ENCODE data around the gene UBE4A. TPM values are rescaled to one million over a fixed set of nuclear protein-coding genes. Genes with fewer than 3 reads are reported as not detected.

UBE4A gene
- total and polyA plus RNA-seq, 12 donors = 16.1 to 52.8 (median 35.6) TPM

DNA sequence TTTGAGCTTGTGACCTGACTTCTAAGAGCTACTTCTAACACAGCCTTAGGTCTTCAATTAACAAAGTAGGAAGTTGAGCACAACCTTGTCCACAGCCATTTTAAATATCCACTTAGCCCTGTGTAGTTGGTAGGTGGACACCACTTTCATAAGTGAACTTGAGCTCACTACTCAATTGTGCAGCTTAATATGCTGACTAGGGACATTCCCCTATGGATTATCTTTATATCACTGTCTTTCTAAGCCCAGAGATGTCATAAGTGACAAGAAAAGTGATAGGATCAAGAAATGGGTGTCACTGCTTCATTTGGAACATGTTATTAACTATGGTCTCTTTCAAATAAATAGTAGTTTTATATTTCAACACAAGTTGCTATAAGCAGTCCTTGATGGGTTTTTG lies 38.0 kb downstream of the UBE4A start:
- H3K27me3 ChIP-seq = no peaks in the 10 kb centered on the region
- no peak for TF ChIP-seq POLR2A (IDR thresholded peaks at IDR 0.05)
- TF ChIP-seq, protein P1, sequence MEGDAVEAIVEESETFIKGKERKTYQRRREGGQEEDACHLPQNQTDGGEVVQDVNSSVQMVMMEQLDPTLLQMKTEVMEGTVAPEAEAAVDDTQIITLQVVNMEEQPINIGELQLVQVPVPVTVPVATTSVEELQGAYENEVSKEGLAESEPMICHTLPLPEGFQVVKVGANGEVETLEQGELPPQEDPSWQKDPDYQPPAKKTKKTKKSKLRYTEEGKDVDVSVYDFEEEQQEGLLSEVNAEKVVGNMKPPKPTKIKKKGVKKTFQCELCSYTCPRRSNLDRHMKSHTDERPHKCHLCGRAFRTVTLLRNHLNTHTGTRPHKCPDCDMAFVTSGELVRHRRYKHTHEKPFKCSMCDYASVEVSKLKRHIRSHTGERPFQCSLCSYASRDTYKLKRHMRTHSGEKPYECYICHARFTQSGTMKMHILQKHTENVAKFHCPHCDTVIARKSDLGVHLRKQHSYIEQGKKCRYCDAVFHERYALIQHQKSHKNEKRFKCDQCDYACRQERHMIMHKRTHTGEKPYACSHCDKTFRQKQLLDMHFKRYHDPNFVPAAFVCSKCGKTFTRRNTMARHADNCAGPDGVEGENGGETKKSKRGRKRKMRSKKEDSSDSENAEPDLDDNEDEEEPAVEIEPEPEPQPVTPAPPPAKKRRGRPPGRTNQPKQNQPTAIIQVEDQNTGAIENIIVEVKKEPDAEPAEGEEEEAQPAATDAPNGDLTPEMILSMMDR (IDR thresholded peaks at IDR 0.05) = no peak
- intact Hi-C loops (cut with DNase I) = loop anchor here (5.0 to 10.0 kb wide), 2 partner anchors 87 to 90 kb away; no protein-coding TSS in a partner anchor
- H3K27ac ChIP-seq = no peak overlapping the region
- H3K36me3 ChIP-seq (replicated peaks in 1 of 2) = peaks cover 0 to 40% of the 10 kb centered on the region in 2 donors
- peaks cover 2 to 12% of the 10 kb centered on the region in 2 donors for H3K4me1 ChIP-seq (replicated peaks in 1 of 2)
- no peak overlapping the region for H3K4me3 ChIP-seq
- no peak for DNase-seq
- no peaks in the 10 kb centered on the region for H3K9me3 ChIP-seq (replicated peaks in 1 of 3)

DNA sequence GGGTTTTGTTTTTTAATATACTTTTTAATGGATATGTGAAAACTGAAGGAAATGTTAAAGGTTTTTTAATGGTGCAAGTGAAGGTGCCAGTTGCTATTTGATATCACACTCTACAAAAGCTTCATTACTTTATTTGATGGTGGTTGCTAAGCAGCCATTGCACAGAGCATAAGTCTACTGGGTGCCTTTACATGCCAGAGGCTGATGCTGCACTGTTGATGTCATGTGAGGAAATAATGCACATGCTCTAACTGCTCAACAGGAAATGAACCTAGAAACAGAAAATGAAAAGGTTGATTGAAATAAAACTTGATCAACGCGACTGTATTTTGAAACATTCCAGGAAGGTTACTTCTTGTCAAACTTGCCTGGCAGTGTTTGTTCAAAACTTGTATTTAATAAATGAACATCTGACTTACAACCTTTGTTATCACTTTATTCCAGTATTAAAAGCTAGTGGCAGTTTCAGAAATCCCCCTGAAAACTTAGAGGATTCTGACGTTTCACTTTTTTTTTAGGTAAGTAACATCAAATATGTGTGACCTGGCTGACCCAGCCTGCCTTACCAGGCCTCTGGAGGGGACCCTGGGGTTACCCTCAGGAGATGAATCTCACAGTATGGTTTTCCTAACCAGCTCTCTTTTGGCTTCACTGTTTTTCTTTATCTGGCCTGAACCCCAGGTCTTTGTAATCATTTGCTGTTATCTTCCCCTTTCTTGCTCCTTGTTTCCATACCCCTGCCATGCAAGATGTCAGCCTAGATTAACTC lies 39.6 kb downstream of the UBE4A start:
- whole genome bisulfite sequencing, 4 donors = 52 to 65% (median 57%) methylated on average over 3 of the region's 3 CpGs
- no peak for DNase-seq
- H3K27ac ChIP-seq = peak overlapping the region in 3 of 5 donors; percentile 3 to 90 (median 34)
- no peaks in the 10 kb centered on the region for H3K9me3 ChIP-seq (replicated peaks in 1 of 3)
- peaks cover 15 to 27% of the 10 kb centered on the region in 2 donors for H3K4me1 ChIP-seq (replicated peaks in 1 of 2)
- H3K27me3 ChIP-seq = no peaks in the 10 kb centered on the region
- H3K4me3 ChIP-seq = no peak overlapping the region
- intact Hi-C loops (cut with DNase I) = loop anchor here (5.0 to 10.0 kb wide), 2 partner anchors 86 to 88 kb away; no protein-coding TSS in a partner anchor
- peaks cover 0 to 25% of the 10 kb centered on the region in 2 donors for H3K36me3 ChIP-seq (replicated peaks in 1 of 2)
- TF ChIP-seq, protein P1 (IDR thresholded peaks at IDR 0.05) = no peak
- TF ChIP-seq POLR2A (IDR thresholded peaks at IDR 0.05) = no peak

DNA sequence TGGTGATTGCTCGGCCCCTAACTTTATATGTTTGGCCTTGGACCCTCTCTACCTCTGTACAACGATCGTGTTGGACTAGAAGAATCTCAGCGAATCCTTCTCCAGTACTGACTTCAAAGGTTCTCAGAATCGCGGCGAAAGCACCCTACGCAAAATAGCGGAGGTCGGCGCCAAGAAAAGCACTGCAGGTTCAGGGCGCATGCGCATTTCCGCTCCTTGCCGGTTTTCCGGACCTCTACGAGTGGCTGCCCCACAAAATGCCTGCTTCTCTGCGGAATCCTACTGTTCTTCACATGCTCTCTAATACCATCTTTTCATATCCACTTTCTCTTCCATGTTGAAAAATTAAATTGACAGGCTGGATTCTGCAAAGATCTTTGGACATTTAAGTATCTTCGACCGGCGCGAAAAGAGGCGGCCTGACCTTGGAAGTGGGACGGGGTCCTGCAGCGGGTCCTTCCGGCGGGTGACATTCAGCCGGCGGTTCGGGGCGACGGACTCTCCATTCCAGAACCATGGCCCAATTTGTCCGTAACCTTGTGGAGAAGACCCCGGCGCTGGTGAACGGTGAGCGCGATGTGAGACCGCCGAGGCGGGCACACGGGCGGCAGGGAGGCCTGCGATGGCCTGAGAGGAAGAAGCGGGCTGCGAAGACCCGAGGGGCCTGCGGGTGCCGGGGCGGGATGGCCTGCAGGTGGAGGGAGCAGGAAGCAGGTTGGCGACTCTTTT lies 41.9 kb downstream of the UBE4A start, which contains the start of gene ATP5MG:
TSS of gene ATP5MG (plus strand) at position 456 of the 729 bp plus-strand sequence. CDS start at position 516, 60 bp downstream.
- H3K27ac ChIP-seq = peak within 1 kb of the TSS; percentile 78 to 95 (median 90)
- peaks cover 15 to 41% of the 10 kb centered on the region in 2 donors for H3K4me1 ChIP-seq (replicated peaks in 1 of 2)
- no peaks in the 10 kb centered on the region for H3K9me3 ChIP-seq (replicated peaks in 1 of 3)
- no peaks in the 10 kb centered on the region for H3K27me3 ChIP-seq
- 0 to 1% (median 0%) methylated on average over 31 to 51 of the region's 51 CpGs for WGBS, 4 donors
- intact Hi-C loops (cut with DNase I) = loop anchor here in 1 of 2 donors (5.0 kb wide), 1 partner anchor 36 kb away; the partner anchor contains the start of gene KMT2A
- H3K4me3 ChIP-seq = peak within 1 kb of the TSS; percentile 36 to 86 (median 66)
- peak; percentile 90 to 96 (median 93) for DNase-seq
- H3K36me3 ChIP-seq (replicated peaks in 1 of 2) = peaks cover 0 to 7% of the 10 kb centered on the region in 2 donors
- TF ChIP-seq, protein P1 (IDR thresholded peaks at IDR 0.05) = peak in 2 of 6 experiments; percentile 2 to 24
- peak; percentile 7 to 78 for TF ChIP-seq POLR2A (IDR thresholded peaks at IDR 0.05)

All from adrenal gland (tissue), 12 donors.